ENCODE data around the gene CALML5.

The CALML5 gene

GRCh38 chr10:5532618-5533097 lies 33.3 kb upstream of the CALML5 start:
- no peak for DNase-seq

- DNase-seq = no peak
Measured at GRCh38 chr10:5532307-5532605, 32.9 kb upstream of the CALML5 start.

- no peak for DNase-seq
Measured at GRCh38 chr10:5531558-5532306, 32.4 kb upstream of the CALML5 start.

- no peak for DNase-seq
Measured at GRCh38 chr10:5530846-5531557, 31.6 kb upstream of the CALML5 start.

- DNase-seq = no peak
Measured at GRCh38 chr10:5530412-5530806, 31.0 kb upstream of the CALML5 start.

- no peak for DNase-seq
Measured at GRCh38 chr10:5529702-5530411, 30.5 kb upstream of the CALML5 start.

GRCh38 chr10:5528989-5529701 lies 29.8 kb upstream of the CALML5 start:
- no peak for DNase-seq

- DNase-seq = no peak
Measured at GRCh38 chr10:5527332-5528200, 28.2 kb upstream of the CALML5 start.

GRCh38 chr10:5526691-5527331 lies 27.4 kb upstream of the CALML5 start:
- no peak for DNase-seq

- no peak for DNase-seq
Measured at GRCh38 chr10:5525561-5526341, 26.4 kb upstream of the CALML5 start.

- DNase-seq = no peak
Measured at GRCh38 chr10:5524641-5525560, 25.5 kb upstream of the CALML5 start, which contains the start of gene CALML3. CALML3 (plus strand) TSS chr10:5524961; CDS start chr10:5525086, 125 bp downstream.

GRCh38 chr10:5523796-5524574 lies 24.6 kb upstream of the CALML5 start:
- no peak for DNase-seq

- DNase-seq = no peak
Measured at GRCh38 chr10:5522913-5523560, 23.7 kb upstream of the CALML5 start.

- no peak for DNase-seq
Measured at GRCh38 chr10:5519054-5519453, 19.7 kb upstream of the CALML5 start.

GRCh38 chr10:5518143-5518542 lies 18.8 kb upstream of the CALML5 start:
- no peak for DNase-seq

GRCh38 chr10:5517546-5517945 lies 18.2 kb upstream of the CALML5 start:
- DNase-seq = no peak

- DNase-seq = no peak
Measured at GRCh38 chr10:5515948-5516761, 16.8 kb upstream of the CALML5 start.
